CD4-positive, alpha-beta memory T cell (primary cell): ENCODE results near the gene MYMX. TPM values are rescaled to one million over a fixed set of nuclear protein-coding genes. Genes with fewer than 3 reads are reported as not detected.
"Not testable (repeated sequence)": the region's sequence is repeated elsewhere in the genome, so short reads cannot be mapped to it uniquely, and the experiment has no call there.

Source experiments
- CTCF ChIA-PET: fragments of 350-600 bp; sonication (Branson Sonifier 250); formaldehyde crosslinking; loops from one replicate; lab custom pipeline; 2021; ENCODE audit warnings: inconsistent platforms; ENCODE audit not compliant: partially characterized antibody; lab: Charles Lee
- POLR2A ChIA-PET: fragments of 350-600 bp; sonication (Branson Sonifier 250); formaldehyde crosslinking; loops from one replicate; lab custom pipeline; 2021; ENCODE audit not compliant: partially characterized antibody; lab: Charles Lee
- DNase-seq, 5 donors: peaks; one replicate each; pipeline versions ENCODE4 v3.0.0 to v3.0.0-alpha.2; 2020 to 2022; ENCODE audit warnings: mixed read lengths in 1 of 5
- H3K27ac ChIP-seq: one replicate; pipeline ENCODE4 v1.7.0; 2013; ENCODE audit warnings: low read depth, low read length
- H3K27me3 ChIP-seq: 2 replicates; pipeline ENCODE4 v1.7.0; 2013; ENCODE audit warnings: mild to moderate bottlenecking, low read length, moderate library complexity; ENCODE audit not compliant: insufficient read depth
- H3K36me3 ChIP-seq: 2 replicates; pipeline ENCODE4 v1.7.0; 2013; ENCODE audit warnings: mild to moderate bottlenecking, low read length, moderate library complexity; ENCODE audit not compliant: insufficient read depth
- H3K4me1 ChIP-seq: 2 replicates; pipeline ENCODE4 v1.7.0; 2013; ENCODE audit warnings: mild to moderate bottlenecking, low read length, moderate library complexity; ENCODE audit not compliant: insufficient read depth
- H3K4me3 ChIP-seq, 2 donors: one replicate each; pipeline ENCODE4 v1.7.0; 2013; ENCODE audit warnings: low read length in 2 of 2, mild to moderate bottlenecking in 1 of 2
- H3K9me3 ChIP-seq, 2 donors: one replicate each; pipeline ENCODE4 v1.7.0; 2013; ENCODE audit warnings: low read length in 2 of 2, control low read depth in 1 of 2; ENCODE audit not compliant: control insufficient read depth in 1 of 2
- H3K27ac Mint-ChIP-seq, 7 donors: one replicate each; pipeline ENCODE4 v1.8.0; 2020 to 2021; ENCODE audit warnings: mixed read lengths in 7 of 7, mild to moderate bottlenecking in 6 of 7, inconsistent platforms in 3 of 7, moderate library complexity in 3 of 7
- H3K27me3 Mint-ChIP-seq, 2 donors: one replicate each; pipeline ENCODE4 v1.8.0; 2020 to 2021; ENCODE audit warnings: mixed read lengths in 2 of 2
- H3K36me3 Mint-ChIP-seq, 2 donors: one replicate each; pipeline ENCODE4 v1.8.0; 2020 to 2021; ENCODE audit warnings: mixed read lengths in 2 of 2, inconsistent platforms in 1 of 2, mild to moderate bottlenecking in 1 of 2
- H3K4me1 Mint-ChIP-seq, 4 donors: one replicate each; pipeline ENCODE4 v1.8.0; 2020 to 2021; ENCODE audit warnings: mixed read lengths in 4 of 4, mild to moderate bottlenecking in 1 of 4
- H3K4me3 Mint-ChIP-seq, 8 donors: one replicate each; pipeline ENCODE4 v1.8.0; 2020 to 2021; ENCODE audit warnings: mixed read lengths in 8 of 8, mild to moderate bottlenecking in 7 of 8, moderate library complexity in 6 of 8, inconsistent platforms in 3 of 8
- H3K9me3 Mint-ChIP-seq, 8 donors: one replicate each; pipeline ENCODE4 v1.8.0; 2020 to 2021; ENCODE audit warnings: mixed read lengths in 8 of 8, mild to moderate bottlenecking in 5 of 8, inconsistent platforms in 3 of 8, moderate library complexity in 1 of 8
- intact Hi-C: fragments of 100-400 bp; cut with micrococcal nuclease; formaldehyde crosslinking; loops from one replicate; pipeline ENCODE4 v1.15.1; 2023
- polyA plus RNA-seq, 2 donors: library from polyadenylated mRNA; unstranded; fragments of 300-500 nt; fragmentation: Illumina TruSeq; gene quantifications; one replicate each; pipeline ENCODE4 v1.2.3, GENCODE V29; 2021
- total RNA-seq, 2 experiments: library from RNA; stranded (reverse); gene quantifications; one replicate each; pipeline ENCODE4 v1.2.3, GENCODE V29; 2021

Gene MYMX
- total and polyA plus RNA-seq, 4 experiments from 2014 or later, result not detected

GRCh38 chr6:44196351-44196750 is 20.4 kb upstream of the MYMX start:
- H3K4me1 Mint-ChIP-seq, POLR2A ChIA-PET, H3K4me3 ChIP-seq, H3K9me3 ChIP-seq, DNase-seq, CTCF ChIA-PET, H3K27me3 ChIP-seq, H3K36me3 Mint-ChIP-seq, H3K4me3 Mint-ChIP-seq, H3K36me3 ChIP-seq, H3K27me3 Mint-ChIP-seq, intact Hi-C loops, H3K4me1 ChIP-seq, H3K9me3 Mint-ChIP-seq, H3K27ac ChIP-seq, H3K27ac Mint-ChIP-seq: not testable (repeated sequence)

- ChIA-PET CTCF (no interaction called here), POLR2A (no interaction called here)
- Mint-ChIP-seq H3K27ac (no peak overlapping the region), H3K4me1 (no peaks in the 10 kb centered on the region), H3K9me3 (no peaks in the 10 kb centered on the region), H3K27me3 (peaks cover 2 to 4% of the 10 kb centered on the region in 2 donors), H3K36me3 (no peaks in the 10 kb centered on the region), H3K4me3 (no peak overlapping the region)
- Histone ChIP-seq H3K27me3 (no peaks in the 10 kb centered on the region), H3K9me3 (no peaks in the 10 kb centered on the region), H3K27ac (no peak overlapping the region), H3K4me3 (no peak overlapping the region), H3K36me3 (no peaks in the 10 kb centered on the region), H3K4me1 (no peaks in the 10 kb centered on the region)
- intact Hi-C loops, result no loop called here
- no peak for DNase-seq
Observed at GRCh38 chr6:44198684-44199083, 18.0 kb upstream of the MYMX start.

GRCh38 chr6:44199883-44200282 is 16.8 kb upstream of the MYMX start:
- DNase-seq, result no peak
- ChIA-PET POLR2A (no interaction called here), CTCF (no interaction called here)
- Histone ChIP-seq H3K36me3 (no peaks in the 10 kb centered on the region), H3K4me3 (no peak overlapping the region), H3K27ac (no peak overlapping the region), H3K9me3 (no peaks in the 10 kb centered on the region), H3K4me1 (no peaks in the 10 kb centered on the region), H3K27me3 (no peaks in the 10 kb centered on the region)
- no peak overlapping the region for H3K27ac Mint-ChIP-seq
- H3K36me3 Mint-ChIP-seq, result no peaks in the 10 kb centered on the region
- peaks cover 0 to 2% of the 10 kb centered on the region in 2 donors for H3K27me3 Mint-ChIP-seq
- H3K9me3 Mint-ChIP-seq, result no peaks in the 10 kb centered on the region
- intact Hi-C loops, result no loop called here
- H3K4me1 Mint-ChIP-seq, result no peaks in the 10 kb centered on the region
- no peak overlapping the region for H3K4me3 Mint-ChIP-seq

- Mint-ChIP-seq H3K27me3 (no peaks in the 10 kb centered on the region), H3K9me3 (no peaks in the 10 kb centered on the region), H3K36me3 (no peaks in the 10 kb centered on the region), H3K27ac (no peak overlapping the region), H3K4me1 (no peaks in the 10 kb centered on the region), H3K4me3 (no peak overlapping the region)
- Histone ChIP-seq H3K27ac (no peak overlapping the region), H3K36me3 (no peaks in the 10 kb centered on the region), H3K4me1 (no peaks in the 10 kb centered on the region), H3K27me3 (no peaks in the 10 kb centered on the region), H3K4me3 (no peak overlapping the region), H3K9me3 (no peaks in the 10 kb centered on the region)
- ChIA-PET POLR2A (no interaction called here), CTCF (no interaction called here)
- DNase-seq, result no peak
- intact Hi-C loops, result no loop called here
Observed at GRCh38 chr6:44201200-44201599, 15.5 kb upstream of the MYMX start.

- no peak overlapping the region for H3K4me3 Mint-ChIP-seq
- Histone ChIP-seq H3K4me3 (no peak overlapping the region), H3K27me3 (no peaks in the 10 kb centered on the region), H3K27ac (no peak overlapping the region), H3K4me1 (no peaks in the 10 kb centered on the region), H3K36me3 (no peaks in the 10 kb centered on the region), H3K9me3 (no peaks in the 10 kb centered on the region)
- intact Hi-C loops, result no loop called here
- no peaks in the 10 kb centered on the region for H3K27me3 Mint-ChIP-seq
- no peaks in the 10 kb centered on the region for H3K36me3 Mint-ChIP-seq
- no peaks in the 10 kb centered on the region for H3K9me3 Mint-ChIP-seq
- ChIA-PET CTCF (no interaction called here), POLR2A (no interaction called here)
- no peak overlapping the region for H3K27ac Mint-ChIP-seq
- H3K4me1 Mint-ChIP-seq, result no peaks in the 10 kb centered on the region
- DNase-seq, result no peak
Observed at GRCh38 chr6:44201638-44202303, 15.0 kb upstream of the MYMX start.

- no peaks in the 10 kb centered on the region for H3K4me1 ChIP-seq
- Mint-ChIP-seq H3K27me3 (no peaks in the 10 kb centered on the region), H3K36me3 (no peaks in the 10 kb centered on the region), H3K27ac (no peak overlapping the region), H3K4me1 (no peaks in the 10 kb centered on the region), H3K9me3 (no peaks in the 10 kb centered on the region), H3K4me3 (no peak overlapping the region)
- intact Hi-C loops, result no loop called here
- CTCF ChIA-PET, result interaction anchor here (1.3 kb wide), 1 partner anchor 110 kb away, joined by 3 read pairs; the partner anchor contains the start of gene AARS2
- no peaks in the 10 kb centered on the region for H3K9me3 ChIP-seq
- no peak for DNase-seq
- POLR2A ChIA-PET, result no interaction called here
- no peaks in the 10 kb centered on the region for H3K36me3 ChIP-seq
- no peaks in the 10 kb centered on the region for H3K27me3 ChIP-seq
- no peak overlapping the region for H3K27ac ChIP-seq
- H3K4me3 ChIP-seq, result no peak overlapping the region
Observed at GRCh38 chr6:44202332-44202971, 14.3 kb upstream of the MYMX start.

- ChIA-PET POLR2A (no interaction called here), CTCF (interaction anchor here (1.3 kb wide), 2 partner anchors 34 to 110 kb away, joined by 3 read pairs; partner anchors contain the start of gene AARS2)
- Histone ChIP-seq H3K36me3 (no peaks in the 10 kb centered on the region), H3K9me3 (no peaks in the 10 kb centered on the region), H3K4me1 (no peaks in the 10 kb centered on the region), H3K27ac (no peak overlapping the region), H3K4me3 (no peak overlapping the region), H3K27me3 (no peaks in the 10 kb centered on the region)
- Mint-ChIP-seq H3K4me1 (no peaks in the 10 kb centered on the region), H3K4me3 (no peak overlapping the region), H3K36me3 (no peaks in the 10 kb centered on the region), H3K27me3 (no peaks in the 10 kb centered on the region), H3K9me3 (no peaks in the 10 kb centered on the region), H3K27ac (no peak overlapping the region)
- intact Hi-C loops, result no loop called here
- no peak for DNase-seq
Observed at GRCh38 chr6:44202972-44203750, 13.6 kb upstream of the MYMX start.
